Pulmonary artery endothelial cell (primary cell): Measurements from ENCODE around the gene AOPEP. TPM values are rescaled to one million over a fixed set of nuclear protein-coding genes. Genes with fewer than 3 reads are reported as not detected.

Experiments
- DNase-seq: peaks from one replicate; pipeline ENCODE4 v3.0.0-alpha.2; 2011; ENCODE audit warnings: low read depth, low spot score
- total RNA-seq: library from RNA; depleted of rRNA; stranded (reverse); fragments of >200 nt; gene quantifications from 2 replicates; pipeline ENCODE4 v1.2.3, GENCODE V29; 2014

AOPEP gene
- total RNA-seq, 1 donor from 2014 or later, result 19.2 TPM

DNA sequence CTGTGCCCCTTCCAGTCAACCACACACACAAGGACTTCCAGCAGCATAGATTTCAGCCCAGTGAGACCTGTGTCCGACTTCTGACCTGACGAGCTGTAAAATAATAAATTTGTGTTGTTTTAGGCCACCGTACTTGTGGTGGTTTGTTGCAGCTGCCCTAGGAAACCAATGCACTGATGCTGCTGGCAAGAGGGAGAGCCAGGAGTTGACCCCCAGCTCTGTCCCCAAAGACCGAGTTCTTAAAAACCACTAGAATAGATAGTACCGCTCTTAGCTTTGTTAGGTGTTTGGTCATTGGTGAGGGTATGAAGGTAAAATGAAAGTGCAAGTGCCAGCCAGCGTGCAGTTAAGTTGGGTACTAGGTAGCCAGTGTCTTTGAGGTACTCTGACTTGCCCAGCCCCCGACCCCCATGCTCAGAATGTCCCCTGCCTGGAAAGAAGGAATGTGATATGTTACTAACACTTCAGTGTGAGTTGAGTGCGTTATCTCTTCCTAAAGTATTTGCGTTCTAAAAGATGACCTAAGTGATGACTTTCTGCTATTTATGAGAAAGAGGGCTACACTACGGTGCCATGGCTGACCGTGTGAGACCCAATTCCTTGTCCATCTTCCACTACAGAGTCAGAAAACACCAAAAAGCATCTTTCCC, 185.6 kb downstream of the AOPEP start:
- no peak for DNase-seq

GRCh38 chr9:94912700-94913249, 186.3 kb downstream of the AOPEP start:
- no peak for DNase-seq

GRCh38 chr9:94913550-94913949, 187.1 kb downstream of the AOPEP start:
- DNase-seq, result no peak

DNA sequence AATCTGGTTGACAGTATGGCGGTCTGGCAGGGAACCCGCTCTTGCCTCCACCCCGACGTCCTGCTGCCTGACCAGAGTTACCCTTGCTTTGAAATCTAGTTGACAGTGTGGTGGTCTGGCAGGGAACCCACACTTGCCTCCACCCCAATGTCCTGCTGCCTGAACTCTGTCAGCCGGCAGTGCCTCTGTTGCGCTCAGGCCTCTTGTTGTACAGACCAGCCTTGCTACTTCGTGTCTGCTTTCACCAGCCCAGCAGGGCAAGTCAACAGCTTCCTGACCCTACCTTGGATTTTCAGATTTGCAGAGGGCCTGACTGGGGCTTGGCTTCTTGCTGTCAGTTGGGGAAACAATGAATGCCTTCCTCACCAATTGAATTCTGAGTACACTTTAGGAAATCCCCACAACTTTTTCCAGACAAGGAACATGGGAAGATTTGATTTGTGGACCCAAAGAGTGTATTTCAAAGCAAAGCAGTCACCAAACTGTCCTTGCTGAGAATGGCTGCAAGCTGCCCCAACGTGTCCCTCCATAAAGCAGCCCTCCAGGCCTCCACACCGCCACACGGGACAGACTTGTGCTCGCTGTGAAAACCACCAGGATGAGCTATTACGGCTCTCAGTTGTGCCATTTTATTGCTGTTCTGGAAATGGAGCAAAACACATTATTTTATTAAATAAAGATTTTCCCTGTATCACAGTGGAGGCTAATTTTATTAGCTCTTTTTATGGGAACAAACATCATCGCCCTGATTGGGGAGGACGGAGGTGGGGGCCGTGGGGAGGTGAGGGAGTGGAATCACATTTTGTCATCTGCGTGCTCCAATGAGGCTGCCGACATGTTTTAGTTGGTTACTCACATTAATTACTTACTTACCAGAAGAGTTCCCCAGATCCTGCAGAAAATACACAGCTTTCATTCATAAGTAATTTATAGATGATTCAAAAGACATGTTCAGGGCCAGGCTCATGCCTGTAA, 189.3 kb downstream of the AOPEP start:
- DNase-seq, result no peak

GRCh38 chr9:94916956-94917355, 190.5 kb downstream of the AOPEP start:
- no peak for DNase-seq

DNA sequence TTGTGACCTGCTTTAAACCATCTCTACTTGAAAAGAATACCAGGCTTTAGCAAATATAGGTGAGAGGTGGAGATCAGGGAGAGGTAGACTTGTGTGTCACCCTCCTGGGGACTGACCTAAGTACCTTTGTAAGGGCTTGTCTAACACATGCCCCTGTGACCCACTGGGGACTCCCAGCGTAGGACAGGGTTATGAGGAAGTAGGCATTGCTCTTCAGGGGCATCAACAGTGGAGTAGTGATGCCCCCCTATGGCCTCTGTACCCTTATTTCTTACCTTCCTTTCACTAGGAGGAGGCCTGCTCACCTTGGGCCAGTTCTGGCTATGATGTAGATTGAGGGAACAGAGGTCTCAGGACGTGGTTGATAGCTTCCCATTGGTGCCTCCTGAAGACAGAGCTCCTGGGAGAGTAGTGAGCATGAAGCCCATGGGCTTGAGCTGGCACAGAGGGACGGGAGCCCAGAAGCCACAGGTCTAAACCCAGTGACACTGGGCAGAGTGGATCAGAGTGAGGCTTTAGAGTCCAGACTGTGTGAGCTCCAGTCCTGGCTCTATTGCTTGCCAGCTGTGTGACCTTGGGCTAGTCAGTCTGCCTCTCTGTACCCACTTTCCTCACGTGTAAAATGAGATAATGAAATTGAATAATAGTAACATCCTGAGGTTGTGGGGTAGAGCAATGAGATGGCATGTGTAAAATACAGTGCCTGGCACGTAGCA, 191.7 kb downstream of the AOPEP start:
- no peak for DNase-seq

GRCh38 chr9:94919376-94920098, 193.0 kb downstream of the AOPEP start:
- no peak for DNase-seq

DNA sequence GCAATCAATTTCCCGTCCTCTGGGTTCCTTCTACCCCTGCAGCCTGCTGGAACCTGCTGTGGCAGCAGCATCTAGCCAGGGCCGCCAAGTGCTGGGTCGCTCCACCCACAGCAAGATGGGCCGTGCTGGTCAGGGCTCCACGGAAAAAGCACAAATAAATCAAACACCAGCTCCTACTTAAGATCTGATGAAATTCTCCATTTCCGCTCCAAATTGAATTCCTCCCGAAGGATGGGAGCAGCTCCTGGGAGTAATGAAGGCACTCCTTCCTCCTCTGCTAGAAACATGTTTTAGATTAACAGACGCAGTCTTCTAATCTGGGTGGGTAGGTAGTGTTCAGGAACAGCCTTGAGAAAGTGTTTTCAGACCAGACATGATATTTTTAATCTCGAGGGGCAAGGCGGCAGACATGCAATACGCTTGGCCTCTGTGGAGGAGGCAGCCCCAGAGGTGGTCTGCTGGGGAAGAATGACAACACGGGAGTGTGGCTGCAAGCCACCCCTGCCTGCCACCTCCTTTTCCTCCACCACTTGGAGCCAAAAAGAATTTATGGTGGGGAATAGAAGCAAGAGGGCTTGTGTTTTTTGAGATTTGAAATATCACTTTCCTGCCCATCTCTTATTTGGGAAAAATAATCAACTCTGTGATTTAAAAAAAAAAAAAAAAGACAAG, 194.1 kb downstream of the AOPEP start:
- no peak for DNase-seq

GRCh38 chr9:94921092-94921471, 194.6 kb downstream of the AOPEP start:
- no peak for DNase-seq

- DNase-seq, result no peak
These were observed 195.2 kb downstream of the AOPEP start for GRCh38 chr9:94921656-94922055.

DNA sequence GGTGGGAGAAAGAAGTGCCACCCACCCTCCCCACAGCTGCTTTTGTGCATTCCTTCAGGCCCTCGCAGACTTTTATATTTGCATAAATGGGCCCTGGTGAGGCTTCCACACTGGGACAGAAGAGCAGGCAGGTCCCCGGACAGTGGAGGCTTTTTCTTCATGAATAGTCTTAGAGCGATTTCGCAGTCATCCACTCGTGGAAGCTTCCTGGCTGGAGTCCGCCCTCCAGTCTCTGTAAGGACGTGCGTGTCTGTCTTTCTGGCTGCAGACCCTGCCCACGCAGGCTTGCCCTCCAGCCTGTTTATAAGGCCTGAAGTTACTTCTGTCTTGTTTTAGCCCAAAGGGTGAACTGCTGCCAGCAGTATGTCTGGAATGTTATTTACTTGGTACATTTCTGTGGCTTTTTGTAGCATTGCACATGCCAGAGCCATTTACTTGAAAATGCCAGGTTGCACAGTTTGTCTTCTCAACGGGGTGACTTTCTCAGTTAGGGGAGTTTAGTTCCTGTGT, 195.7 kb downstream of the AOPEP start:
- no peak for DNase-seq

DNA sequence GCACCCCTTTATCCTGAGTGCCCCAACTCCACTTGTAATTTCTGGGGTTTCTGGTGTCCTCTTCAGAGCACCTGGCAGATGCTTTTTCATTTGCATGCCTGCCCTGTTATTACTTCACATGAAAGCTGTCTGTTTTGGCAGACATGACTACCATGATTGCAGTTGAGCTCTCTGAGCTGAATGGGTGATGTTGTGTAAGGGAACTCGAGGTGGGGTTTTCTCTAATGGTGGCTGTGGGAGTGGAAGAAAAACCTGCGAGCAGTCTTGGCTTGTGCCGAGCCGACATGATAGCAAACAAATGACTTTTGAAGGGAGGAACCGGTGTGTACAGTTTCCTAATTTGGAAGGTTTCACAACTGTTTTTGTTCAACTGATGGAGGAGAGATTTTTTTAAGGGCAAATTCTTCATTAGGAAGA, 196.2 kb downstream of the AOPEP start:
- no peak for DNase-seq

- no peak for DNase-seq
These were observed 197.0 kb downstream of the AOPEP start for GRCh38 chr9:94923326-94924089.

- no peak for DNase-seq
These were observed 199.4 kb downstream of the AOPEP start for GRCh38 chr9:94925751-94926430.

- no peak for DNase-seq
These were observed 199.9 kb downstream of the AOPEP start for GRCh38 chr9:94926431-94926800.

DNA sequence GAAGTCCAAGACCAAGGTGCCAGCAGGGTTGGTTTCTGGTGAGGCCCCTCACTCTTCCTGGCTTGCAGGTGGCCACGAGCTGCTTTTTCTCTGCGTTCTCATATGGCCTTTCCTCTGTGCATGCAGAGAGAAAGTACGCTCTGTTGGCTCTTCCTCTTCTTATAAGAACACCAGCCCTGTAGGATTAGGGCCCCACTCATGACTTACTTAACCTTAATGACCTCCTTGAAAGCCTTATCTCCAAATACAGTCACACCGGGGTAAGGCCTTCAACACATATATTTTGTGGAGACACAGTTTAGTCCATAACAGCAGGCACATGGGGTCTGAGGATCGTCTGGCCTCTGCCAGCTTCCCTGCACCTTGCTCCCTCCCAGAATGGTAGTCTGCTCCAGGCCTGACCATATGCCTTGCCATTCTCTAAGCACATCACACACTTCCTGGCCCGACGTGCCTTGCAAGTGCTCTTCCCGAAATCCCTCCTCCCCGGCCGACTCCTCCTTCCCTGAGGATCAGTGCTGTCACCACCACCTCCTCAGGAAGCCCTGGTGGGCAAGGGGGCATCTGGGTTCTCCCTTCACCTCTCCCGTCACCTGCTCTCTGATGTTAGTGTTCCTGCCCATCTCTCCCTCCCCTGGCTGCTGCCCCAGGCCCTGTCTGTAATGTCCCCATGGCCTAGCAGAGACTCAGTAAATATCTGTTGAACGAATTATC, 200.7 kb downstream of the AOPEP start:
- no peak for DNase-seq

GRCh38 chr9:94927762-94928670, 201.5 kb downstream of the AOPEP start:
- DNase-seq, result no peak
